Thyroid gland (tissue), 4 donors: Measurements from ENCODE around the gene ANXA10.

ENCODE experiments used
- POLR2A ChIP-seq, 2 donors: fragments of 450-650 bp; IDR thresholded peaks; one replicate each; pipeline ENCODE4 v1.6.1; 2017; ENCODE audit warnings: antibody characterized with exemption in 2 of 2, mild to moderate bottlenecking in 2 of 2, moderate library complexity in 1 of 2
- TF ChIP-seq, protein P1 (sequence below), 6 experiments: fragments of 200-600 bp in 3 of 6; fragments of 450-650 bp in 3 of 6; sonication (generic) in 3 of 6; IDR thresholded peaks; one replicate each; pipeline ENCODE4 v1.5.1; 2016 to 2019; ENCODE audit warnings: antibody characterized with exemption in 6 of 6, mild to moderate bottlenecking in 2 of 6, inconsistent platforms in 1 of 6, moderate library complexity in 1 of 6

DNA sequence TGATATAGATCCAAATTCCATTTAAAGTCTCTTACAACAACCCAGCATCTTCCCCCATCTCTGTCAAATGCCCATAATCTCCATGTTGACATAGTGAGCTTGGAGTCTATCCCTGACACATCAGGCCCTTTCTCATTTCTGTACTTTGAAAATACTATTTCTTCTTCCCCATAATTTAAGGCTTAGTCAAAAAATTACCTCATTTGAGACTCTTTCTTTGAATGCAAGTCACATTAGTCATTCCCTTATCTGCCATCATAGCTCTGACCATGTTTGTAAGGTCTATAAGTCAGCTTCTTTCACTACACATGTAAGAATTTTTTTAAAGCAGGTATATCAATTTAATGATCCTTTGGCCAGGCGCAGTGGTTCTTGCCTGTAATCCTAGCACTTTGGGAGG lies 126.3 kb downstream of the ANXA10 start:
- TF ChIP-seq POLR2A (IDR thresholded peaks at IDR 0.05): no peak
- TF ChIP-seq, protein P1, sequence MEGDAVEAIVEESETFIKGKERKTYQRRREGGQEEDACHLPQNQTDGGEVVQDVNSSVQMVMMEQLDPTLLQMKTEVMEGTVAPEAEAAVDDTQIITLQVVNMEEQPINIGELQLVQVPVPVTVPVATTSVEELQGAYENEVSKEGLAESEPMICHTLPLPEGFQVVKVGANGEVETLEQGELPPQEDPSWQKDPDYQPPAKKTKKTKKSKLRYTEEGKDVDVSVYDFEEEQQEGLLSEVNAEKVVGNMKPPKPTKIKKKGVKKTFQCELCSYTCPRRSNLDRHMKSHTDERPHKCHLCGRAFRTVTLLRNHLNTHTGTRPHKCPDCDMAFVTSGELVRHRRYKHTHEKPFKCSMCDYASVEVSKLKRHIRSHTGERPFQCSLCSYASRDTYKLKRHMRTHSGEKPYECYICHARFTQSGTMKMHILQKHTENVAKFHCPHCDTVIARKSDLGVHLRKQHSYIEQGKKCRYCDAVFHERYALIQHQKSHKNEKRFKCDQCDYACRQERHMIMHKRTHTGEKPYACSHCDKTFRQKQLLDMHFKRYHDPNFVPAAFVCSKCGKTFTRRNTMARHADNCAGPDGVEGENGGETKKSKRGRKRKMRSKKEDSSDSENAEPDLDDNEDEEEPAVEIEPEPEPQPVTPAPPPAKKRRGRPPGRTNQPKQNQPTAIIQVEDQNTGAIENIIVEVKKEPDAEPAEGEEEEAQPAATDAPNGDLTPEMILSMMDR (IDR thresholded peaks at IDR 0.05): no peak
